GM18511 (cell line): Measurements from ENCODE around the gene MGAT1.
"Not testable (repeated sequence)": the region's sequence is repeated elsewhere in the genome, so short reads cannot be mapped to it uniquely, and the experiment has no call there.

ENCODE experiments used
- ATAC-seq: cut with Tn5 transposase; IDR thresholded peaks from one replicate; pipeline ENCODE4 v1.9.1; 2021; ENCODE audit warnings: mild to moderate bottlenecking, moderate library complexity; ENCODE audit not compliant: unreplicated experiment

Gene MGAT1

GRCh38 chr5:180807046-180807445, 4.4 kb upstream of the MGAT1 start:
- no peak for ATAC-seq

DNA sequence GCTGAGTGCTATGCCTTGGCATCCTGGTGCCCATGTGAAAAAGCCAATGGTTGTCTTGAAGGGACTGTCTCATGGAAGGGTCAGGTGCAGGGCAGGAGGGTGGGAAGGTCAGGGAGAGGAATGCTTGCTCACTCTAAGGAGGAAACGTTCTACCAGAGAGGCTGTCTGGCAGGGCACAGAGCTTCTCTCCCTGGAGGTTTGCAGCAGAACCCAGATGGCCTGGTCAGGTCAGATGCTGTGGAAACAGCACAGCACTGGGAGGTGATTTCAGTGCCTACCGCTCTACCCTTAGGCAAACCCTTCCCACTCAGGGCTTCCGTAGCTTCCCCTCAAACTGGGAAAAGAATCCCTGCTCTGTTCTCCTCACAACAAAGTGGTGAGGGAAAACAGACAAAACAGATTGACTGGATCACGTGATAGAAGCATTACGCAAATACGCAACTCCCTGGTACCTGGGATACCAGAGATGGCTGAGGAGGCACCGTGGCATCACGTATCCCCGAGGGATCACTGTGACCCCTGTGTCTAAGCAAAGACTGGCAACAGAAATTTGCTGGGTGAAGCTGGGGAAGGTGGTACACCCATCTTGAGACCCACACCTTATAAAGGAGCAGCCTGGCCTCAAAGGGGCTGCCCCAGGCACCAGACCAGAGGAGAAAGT, 3.9 kb upstream of the MGAT1 start:
- no peak for ATAC-seq

GRCh38 chr5:180804129-180804618, 1.6 kb upstream of the MGAT1 start:
- peak; percentile 2 for ATAC-seq

DNA sequence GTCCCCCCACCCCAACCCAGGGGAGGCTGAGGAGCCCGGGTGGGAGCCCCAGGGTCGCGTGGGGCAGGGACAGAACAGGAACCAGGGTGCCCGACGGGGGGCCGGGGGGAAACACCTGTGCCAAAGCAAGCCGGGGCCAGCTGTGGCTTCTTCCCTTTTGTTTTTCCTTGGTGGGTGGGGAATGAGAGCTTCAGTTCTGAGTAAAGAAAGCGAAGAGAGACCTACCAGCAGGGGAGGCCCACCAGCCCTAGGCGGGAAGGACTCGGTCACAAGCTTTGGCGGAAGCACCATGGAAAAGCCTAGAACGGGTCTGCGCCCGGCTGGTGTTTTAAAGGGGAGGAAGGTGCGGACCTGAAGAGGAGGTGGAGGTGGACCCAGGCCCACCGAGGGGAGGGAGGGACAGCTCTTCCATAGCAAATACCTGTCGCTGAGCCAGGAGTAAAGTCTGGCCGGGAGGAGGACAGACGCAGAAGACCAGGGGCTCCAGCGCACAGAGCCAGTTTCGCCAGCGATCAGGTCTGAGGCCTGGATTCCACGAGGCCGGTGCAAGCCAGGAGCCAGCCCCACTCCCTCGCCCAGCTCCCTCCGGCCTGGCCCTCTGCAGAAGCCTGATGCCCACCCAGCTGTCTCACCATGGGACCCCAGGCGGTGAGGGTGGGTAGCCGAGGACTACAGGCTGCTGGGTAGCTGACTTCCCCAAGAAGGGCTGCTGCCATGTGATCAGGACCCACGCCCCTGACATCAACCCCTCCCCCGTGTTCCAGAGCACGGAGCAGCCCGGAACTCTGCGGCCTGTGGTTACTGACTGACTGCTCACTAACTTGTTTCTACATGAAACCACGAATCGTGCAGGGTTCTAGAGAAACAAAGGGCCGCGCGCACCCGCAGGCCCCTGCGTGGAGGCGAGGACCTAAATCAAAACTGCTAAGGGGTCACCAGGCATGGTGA, 849 bp upstream of the MGAT1 start:
- ATAC-seq = peak; percentile 68

DNA sequence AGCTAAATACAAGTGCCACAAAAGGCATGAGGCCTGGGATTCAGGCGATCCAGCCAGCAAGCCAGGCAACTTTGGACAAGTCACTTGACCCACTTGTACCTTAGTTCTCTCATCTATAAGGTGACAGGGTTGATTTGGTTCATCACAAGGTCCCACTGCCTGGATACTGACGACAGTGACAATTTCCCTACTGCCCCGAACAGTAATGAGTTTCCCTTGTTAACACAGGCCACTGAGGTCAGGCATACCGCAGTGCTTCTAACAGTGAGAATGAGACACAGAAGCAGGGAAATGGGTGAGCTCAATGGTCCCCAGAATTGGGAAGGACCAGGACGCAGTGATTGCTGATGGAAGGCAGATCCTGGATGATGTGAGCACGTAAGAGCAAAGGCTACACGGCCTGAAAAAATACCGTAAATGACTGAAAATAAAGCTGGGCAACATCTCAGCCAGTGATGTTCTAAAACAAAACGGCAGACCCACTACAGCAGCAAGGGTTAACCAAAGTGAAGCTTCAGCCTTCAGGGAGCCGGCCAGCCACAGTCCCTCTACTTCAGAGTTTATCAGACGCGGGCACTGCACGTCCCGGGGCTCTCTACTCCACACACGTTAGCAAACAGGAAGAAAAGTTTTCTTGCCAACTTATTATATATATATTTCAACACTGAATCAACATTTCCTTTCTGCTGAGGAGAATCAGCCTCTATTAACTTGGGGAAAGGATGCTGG, 846 bp downstream of the MGAT1 start:
- peak; percentile 2 for ATAC-seq

DNA sequence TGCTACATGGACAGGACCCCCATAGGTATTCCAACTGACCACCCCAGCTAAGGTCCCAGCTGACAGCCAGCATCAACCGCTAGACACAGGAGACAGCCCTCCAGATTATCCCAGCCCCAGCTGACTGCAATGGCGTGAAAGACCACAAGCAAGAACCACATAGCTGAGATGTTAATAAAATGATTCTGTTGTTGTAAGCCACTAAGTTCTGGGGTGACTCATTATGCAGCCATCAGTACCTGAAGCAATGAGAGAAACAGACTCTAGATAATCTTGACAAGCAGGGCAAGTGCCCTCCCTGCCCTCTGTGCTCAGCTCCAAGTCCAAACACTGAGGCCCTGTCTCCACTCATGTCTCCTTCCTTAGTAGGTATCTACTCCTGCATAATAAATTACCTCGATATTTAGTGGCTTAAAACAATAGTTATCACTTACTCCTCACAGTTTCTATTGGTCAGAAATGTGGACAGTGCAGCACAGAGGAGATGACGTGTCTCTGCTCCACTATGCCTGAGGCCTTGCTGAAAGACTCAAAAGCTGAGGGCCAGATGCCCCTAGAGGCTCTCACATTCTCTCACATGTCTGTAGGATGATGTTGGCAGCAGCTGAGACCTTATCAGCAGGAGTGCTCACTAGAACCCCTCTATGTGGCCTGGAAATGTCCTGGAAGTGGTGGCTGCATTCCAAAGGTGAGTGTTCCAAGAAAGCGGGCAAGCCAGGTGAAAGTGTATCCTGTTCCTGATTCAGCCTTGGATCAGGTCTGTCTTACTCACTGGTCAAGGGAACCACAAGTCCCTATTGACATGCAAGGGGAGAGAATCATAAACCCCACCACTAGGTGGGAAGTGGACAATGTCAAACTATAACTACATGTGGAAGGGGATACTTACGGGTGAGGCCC, 2.5 kb downstream of the MGAT1 start:
- no peak for ATAC-seq

GRCh38 chr5:180799194-180799593, 3.4 kb downstream of the MGAT1 start:
- ATAC-seq = no peak

DNA sequence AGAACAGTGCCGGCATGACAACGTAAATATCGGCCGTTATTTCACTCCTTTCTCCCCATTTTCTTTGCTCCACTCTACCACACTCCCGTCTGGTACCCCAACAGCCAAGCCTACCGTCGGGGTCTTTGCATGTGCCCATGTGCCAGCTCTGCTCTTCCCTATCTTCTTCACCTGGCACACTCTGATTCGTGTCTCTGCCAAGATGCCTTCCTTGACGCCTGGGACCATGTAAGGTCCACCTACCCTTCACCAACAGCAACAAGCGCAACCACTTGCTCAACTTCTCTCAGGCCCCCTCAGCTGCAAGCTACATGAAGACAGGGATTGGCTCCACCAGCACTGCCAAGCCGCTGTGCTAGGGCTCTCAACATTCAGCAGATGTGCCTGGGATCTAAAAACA, 4.4 kb downstream of the MGAT1 start:
- no peak for ATAC-seq

- ATAC-seq = no peak
Observed at GRCh38 chr5:180797256-180798192, 5.1 kb downstream of the MGAT1 start.

- no peak for ATAC-seq
Observed at GRCh38 chr5:180795771-180796313, 6.8 kb downstream of the MGAT1 start.

- ATAC-seq = no peak
Observed at GRCh38 chr5:180792965-180793287, 9.7 kb downstream of the MGAT1 start.

GRCh38 chr5:180792287-180792964, 10.2 kb downstream of the MGAT1 start:
- no peak for ATAC-seq

GRCh38 chr5:180791611-180792213, 10.9 kb downstream of the MGAT1 start:
- ATAC-seq = no peak

- ATAC-seq = no peak
Observed at GRCh38 chr5:180790524-180790923, 12.1 kb downstream of the MGAT1 start.

DNA sequence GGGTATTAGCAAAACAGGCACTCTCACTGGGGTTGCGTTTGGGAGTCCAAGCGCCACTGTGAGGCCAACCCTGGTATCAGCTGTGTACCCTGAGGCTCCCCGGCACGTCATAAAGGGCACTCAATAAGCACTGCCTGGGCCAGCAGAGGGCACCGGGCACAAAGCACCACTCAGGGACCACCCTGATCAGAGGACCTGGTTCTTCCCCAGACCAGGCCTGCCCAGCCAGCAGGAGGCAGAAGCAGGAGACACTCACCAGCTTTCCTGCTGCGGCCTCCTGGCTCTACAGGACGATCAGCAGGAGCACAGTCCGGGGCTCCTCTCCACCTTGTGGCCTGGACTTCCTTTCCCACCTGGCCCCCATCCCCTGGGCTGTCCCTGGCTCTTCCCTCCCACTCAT, 12.6 kb downstream of the MGAT1 start:
- no peak for ATAC-seq

DNA sequence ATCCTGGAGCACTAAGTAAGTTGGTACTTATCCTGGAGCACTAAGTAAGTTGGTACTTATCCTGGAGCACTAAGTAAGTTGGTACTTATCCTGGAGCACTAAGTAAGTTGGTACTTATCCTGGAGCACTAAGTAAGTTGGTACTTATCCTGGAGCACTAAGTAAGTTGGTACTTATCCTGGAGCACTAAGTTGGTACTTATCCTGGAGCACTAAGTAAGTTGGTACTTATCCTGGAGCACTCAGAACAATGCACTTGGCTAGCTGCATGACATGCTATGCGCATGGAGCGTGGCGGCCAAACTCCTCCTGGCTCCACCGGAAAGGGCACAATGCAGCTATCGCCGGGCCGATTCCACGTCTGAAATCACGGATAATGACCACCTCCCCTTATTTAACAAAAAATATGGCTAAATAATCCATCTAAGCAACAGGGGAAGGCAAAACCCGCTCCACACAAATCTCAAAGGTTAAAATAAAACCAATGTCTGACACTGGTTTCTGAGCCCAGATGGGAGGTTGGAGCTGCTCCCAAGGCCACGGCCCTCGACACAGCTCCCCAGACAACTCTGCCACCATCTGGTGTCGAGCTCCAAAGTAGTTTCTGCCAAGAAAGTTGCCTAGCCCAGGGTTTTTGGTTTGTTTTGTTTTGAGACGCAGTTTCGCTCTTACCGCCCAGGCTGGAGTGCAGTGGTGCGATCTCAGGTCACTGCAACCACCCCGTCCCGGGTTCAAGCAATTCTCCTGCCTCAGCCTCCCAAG, 13.8 kb downstream of the MGAT1 start:
- not testable (repeated sequence) for ATAC-seq

DNA sequence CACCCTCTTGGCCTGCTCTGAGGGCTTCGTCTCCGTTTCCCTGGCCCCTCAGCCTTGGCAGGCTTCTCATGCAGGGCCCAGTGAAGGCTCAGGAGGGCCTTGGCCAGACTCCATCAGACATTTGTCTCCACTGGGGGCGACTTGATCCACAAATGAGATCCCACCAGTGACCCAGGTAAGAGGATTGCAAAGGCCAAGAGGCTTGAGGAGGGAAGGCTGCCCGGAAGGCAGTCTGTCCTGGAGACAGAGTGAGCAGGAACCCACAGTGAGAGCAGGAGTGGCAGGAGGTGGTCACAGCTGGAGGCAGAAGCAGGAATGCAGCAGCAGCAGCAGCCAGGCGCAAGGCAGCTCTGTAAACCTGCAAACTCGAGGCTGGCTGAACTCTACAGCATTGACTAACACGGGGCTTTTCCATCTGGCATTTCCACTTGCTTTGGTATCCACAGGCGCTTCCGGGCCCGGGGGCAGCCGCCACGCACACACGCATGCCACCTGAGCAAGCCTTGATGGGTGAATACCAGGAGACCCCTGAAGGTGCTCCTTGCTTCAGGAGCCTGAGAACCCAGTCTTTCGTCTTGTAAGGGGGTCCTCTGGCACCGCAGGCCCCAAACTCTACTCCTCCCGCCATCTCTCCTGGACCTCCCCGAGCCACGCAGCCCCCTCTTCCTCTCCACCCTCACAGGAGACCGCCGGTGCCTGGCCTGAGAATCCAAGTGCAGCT, 14.7 kb downstream of the MGAT1 start:
- ATAC-seq = no peak
